ENCODE measurements around the gene TBATA.

Gene TBATA

DNA sequence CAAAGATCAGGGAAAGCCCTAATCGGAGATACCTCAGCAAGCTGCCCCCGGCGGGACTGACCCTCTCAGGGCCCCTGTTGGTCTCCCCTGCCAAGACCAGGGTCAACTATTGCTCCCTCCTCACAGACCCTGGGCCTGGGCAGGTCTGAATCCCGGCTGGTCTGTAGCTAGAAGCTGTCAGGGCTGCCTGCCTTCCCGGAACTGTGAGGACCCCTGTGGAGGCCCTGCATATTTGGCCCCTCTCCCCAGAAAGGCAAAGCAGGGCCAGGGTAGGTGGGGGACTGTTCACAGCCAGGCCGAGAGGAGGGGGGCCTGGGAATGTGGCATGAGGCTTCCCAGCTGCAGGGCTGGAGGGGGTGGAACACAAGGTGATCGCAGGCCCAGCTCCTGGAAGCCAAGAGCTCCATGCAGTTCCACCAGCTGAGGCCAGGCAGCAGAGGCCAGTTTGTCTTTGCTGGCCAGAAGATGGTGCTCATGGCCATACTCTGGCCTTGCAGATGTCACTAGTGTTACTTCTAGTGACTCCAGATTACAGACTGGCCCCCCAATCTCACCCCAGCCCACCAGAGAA lies 24.1 kb downstream of the TBATA start:
- DNase-seq: no peak

GRCh38 chr10:70760271-70760787 lies 24.8 kb downstream of the TBATA start:
- no peak for DNase-seq

- DNase-seq: peak in 1 of 3 experiments; percentile 6
These were observed 25.4 kb downstream of the TBATA start for GRCh38 chr10:70759781-70760180.

DNA sequence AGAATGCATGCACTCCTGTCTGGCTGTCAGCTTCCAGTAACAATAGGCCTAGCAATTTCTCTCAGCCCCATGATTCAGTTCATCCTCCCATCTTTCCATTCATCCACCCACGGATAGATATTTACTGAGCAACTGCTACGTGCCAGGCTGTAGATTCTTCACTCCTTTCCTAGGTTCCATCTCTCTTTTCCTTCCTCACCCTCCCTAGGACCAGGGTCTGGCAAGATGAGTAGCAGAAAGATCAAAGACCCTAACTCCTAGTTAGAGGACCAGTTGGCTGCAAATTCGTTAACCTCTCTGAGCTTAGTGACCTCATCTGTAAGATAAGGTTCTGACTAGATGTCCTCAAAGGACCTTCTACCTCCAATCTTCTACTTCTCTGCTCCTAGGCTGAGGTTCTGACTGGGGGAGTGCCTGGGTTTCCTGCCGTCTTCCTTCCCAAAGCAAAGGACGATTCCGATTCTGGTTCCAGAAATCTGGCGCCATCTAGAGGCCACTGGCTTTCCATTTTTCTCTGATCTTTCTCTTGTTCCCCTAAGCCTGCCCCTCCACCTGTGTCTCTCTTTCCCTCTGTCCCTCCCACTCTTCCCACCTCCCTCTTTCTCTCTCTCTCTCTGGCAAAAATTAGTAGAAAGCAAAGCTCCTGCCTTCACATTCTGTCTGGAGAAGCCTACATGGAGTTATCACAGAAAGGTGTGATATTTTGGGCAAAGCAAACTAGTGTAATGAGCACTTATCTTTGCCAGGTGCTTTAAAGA lies 26.2 kb downstream of the TBATA start:
- DNase-seq: peak; percentile 51 to 80 (median 73)

GRCh38 chr10:70757856-70758255 lies 27.3 kb downstream of the TBATA start:
- no peak for DNase-seq

DNA sequence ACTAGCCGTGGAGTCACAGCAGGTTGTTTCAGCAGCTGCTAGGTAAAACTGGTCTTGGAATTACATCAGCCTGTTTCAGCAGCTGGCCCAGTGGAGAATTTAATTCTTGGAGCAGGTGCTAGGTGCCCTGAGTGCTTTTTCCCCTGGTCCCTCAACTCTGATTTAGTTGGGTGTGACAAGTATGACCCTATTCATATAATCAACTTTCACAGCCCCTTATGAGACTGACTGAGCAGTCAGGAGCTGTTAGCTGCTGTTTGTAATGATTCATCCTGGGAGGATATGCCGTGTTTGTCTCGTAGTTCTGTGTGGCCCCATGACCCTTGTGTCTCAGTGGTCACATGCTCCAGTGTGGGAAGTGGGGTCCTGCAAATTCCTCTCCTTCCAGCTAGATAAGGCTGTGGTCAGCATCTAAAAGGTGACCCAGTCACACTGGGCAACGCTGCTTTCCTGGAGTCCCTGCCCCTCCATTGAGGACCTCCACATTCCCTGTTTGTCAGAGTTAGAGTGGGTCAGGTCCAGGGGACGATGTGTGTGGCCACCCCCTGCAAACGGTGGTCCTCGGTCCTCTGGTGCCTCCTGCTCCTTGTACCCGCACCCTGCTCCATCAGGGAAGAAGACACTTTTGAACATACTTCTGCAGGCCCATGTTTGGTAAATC lies 28.3 kb downstream of the TBATA start:
- DNase-seq: peak in 2 of 3 experiments; percentile 2 to 3

- DNase-seq: no peak
These were observed 31.1 kb downstream of the TBATA start for GRCh38 chr10:70753841-70754621.

- DNase-seq: no peak
These were observed 32.0 kb downstream of the TBATA start for GRCh38 chr10:70753026-70753663.

DNA sequence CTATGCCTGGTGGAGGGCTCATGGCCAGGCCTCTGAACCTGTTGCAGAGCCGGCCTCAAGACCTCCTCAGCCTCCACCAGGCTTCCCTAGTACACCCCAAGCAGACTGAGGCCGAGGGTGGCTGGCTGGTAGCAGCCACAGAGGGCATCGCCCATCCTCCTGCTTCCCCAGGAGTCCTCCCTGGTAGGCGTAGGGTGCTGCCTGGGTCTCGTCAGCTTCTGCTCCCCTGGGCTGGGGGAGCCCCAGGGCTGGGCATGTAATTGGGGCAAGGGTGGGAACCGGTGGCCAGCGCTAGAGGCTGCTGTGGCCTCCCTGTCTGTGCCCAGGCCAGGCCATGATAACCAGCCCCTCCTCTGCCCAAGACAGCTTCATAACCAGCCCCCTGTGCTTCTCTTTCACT lies 32.6 kb downstream of the TBATA start:
- DNase-seq: no peak

DNA sequence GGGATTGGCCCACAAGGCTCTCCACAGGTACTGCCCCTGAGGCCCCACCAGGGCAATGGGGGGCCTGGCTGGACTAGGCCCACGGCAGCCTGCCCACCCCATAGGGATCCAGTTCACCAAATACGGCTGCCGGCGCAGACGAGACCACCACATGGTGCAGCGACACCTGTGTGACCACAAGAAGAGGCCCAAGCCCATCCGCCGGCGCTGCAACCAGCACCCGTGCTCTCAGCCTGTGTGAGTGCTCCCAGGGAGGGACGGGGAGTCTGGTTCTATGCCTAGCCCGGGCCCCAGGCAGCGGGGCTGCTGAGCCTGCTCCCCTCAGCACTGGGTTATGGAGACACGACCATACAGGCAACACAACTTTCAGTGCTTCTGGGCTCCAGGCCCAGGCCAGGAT lies 33.2 kb downstream of the TBATA start:
- DNase-seq: no peak

- DNase-seq: no peak
These were observed 33.8 kb downstream of the TBATA start for GRCh38 chr10:70751356-70751755.

GRCh38 chr10:70750156-70750703 lies 34.9 kb downstream of the TBATA start:
- DNase-seq: no peak

- DNase-seq: no peak
These were observed 35.4 kb downstream of the TBATA start for GRCh38 chr10:70749756-70750155.

- no peak for DNase-seq
These were observed 36.2 kb downstream of the TBATA start for GRCh38 chr10:70748801-70749573.

DNA sequence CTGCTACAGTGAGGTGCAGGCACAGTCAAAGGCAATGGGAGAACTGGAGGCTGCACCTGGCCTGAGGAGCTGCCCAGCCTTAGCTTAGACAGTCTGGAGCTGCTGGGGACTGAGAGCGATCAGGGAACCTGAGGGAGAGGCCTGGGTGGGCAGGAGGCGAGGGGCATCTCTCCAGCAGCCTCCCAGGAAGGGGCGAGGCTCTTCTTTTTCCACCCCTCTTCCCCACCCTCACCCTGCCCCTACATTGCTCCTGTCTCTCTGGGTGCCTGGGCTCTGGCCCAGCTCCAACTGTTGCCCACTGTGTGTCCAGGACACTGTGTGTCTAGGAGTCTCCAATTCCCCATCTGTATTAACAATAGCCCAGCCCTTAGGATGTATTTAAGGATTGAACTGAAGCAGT lies 36.9 kb downstream of the TBATA start:
- no peak for DNase-seq

DNA sequence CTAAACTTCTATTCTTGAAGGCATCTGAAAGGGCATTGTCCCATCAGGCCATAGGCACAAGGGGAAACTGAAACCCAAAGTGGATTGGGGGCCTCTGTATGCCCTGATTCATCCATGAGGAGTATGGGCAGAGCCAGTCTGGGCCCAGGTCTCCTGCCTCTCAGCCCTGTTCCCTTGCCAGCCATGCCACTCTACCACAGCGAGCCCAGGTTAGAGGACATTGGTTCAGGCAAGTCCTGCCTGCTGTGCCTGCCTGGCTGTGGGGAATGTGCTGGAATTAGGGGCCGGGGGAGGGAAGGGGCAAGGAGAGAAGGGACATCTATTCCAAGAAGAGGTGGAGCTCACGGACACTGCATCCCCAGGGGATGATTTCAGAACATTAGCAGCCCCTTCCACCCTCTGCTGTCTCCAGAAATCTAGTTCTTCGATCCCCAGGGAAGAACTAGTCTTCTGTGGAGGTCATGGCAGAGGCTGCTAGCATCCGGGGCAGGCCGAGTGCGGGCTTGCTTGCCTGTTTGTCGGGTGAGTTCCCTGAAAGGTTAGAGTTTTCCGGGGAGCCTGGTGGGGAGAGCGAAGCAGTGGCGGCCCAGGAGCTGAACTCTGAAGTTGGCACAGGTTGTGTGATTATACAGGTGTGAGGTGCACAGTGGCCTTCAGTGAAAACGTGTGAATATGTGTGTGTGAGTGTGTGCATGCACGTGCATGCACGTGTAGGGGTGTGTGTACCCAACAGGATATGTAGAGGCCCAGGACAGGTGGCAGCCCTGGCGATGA lies 37.8 kb downstream of the TBATA start:
- DNase-seq: no peak

DNA sequence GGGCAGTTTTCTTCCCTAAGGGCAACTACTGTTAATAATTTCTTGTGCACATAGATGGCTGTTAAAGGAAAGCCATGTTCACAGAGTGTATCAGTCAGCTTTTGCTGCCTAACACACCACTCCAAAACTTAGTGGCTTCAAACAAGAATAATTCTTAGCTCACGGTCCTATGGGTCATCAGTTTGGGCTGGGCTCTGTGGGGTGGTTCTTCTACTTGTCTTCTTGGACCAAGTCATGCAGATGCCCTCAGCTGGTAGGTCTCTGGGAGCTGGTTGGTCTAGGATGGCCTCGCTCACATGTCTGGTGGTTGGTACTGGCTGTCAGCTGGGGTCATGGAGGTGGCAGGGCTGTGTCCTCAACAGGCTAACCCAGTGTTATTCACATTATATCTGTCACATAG lies 39.6 kb downstream of the TBATA start:
- DNase-seq: no peak

- DNase-seq: no peak
These were observed 40.5 kb downstream of the TBATA start for GRCh38 chr10:70744617-70745143.

- DNase-seq: no peak
These were observed 41.3 kb downstream of the TBATA start for GRCh38 chr10:70743879-70744278.

GRCh38 chr10:70743430-70743788 lies 41.8 kb downstream of the TBATA start:
- no peak for DNase-seq
